GM18519 (cell line): ENCODE measurements around the gene SFTPD.
A peak's percentile ranks its signal among the peaks of the same experiment; 100 is the strongest.

Source experiments
- ATAC-seq: cut with Tn5 transposase; IDR thresholded peaks from one replicate; pipeline ENCODE4 v1.9.1; 2021; ENCODE audit warnings: mild to moderate bottlenecking, moderate library complexity; ENCODE audit not compliant: unreplicated experiment, low FRiP score

The SFTPD gene

GRCh38 chr10:79946271-79947082, 2.4 kb downstream of the SFTPD start:
- ATAC-seq: no peak

- no peak for ATAC-seq
Measured at GRCh38 chr10:79944428-79945395, 4.2 kb downstream of the SFTPD start.

- no peak for ATAC-seq
Measured at GRCh38 chr10:79943871-79944270, 5.0 kb downstream of the SFTPD start.

- ATAC-seq: no peak
Measured at GRCh38 chr10:79942261-79943185, 6.4 kb downstream of the SFTPD start.

- ATAC-seq: no peak
Measured at GRCh38 chr10:79941585-79942210, 7.2 kb downstream of the SFTPD start.

- ATAC-seq: no peak
Measured at GRCh38 chr10:79941146-79941545, 7.8 kb downstream of the SFTPD start.

GRCh38 chr10:79940431-79940830, 8.5 kb downstream of the SFTPD start:
- ATAC-seq: no peak

- ATAC-seq: no peak
Measured at GRCh38 chr10:79939969-79940368, 8.9 kb downstream of the SFTPD start.

GRCh38 chr10:79938728-79939406, 10.0 kb downstream of the SFTPD start:
- ATAC-seq: peak; percentile 80

GRCh38 chr10:79937701-79938151, 11.2 kb downstream of the SFTPD start:
- ATAC-seq: no peak

GRCh38 chr10:79936625-79937615, 12.0 kb downstream of the SFTPD start:
- ATAC-seq: no peak

GRCh38 chr10:79933961-79934360, 14.9 kb downstream of the SFTPD start:
- no peak for ATAC-seq

- ATAC-seq: no peak
Measured at GRCh38 chr10:79932841-79933379, 16.0 kb downstream of the SFTPD start.

- ATAC-seq: no peak
Measured at GRCh38 chr10:79932307-79932706, 16.6 kb downstream of the SFTPD start.

- ATAC-seq: no peak
Measured at GRCh38 chr10:79930751-79931150, 18.2 kb downstream of the SFTPD start.

- no peak for ATAC-seq
Measured at GRCh38 chr10:79930267-79930666, 18.6 kb downstream of the SFTPD start.

- no peak for ATAC-seq
Measured at GRCh38 chr10:79929409-79929904, 19.4 kb downstream of the SFTPD start.
